ENCODE measurements around the gene DRP2. TPM values are rescaled to one million over a fixed set of nuclear protein-coding genes. Genes with fewer than 3 reads are reported as not detected.

The DRP2 gene
- total RNA-seq, 1 experiment from 2014 or later, result 0.15 TPM

- TF ChIP-seq CTCF (conservative IDR thresholded peaks at IDR 0.05; ENCODE audit: low read depth, low read length) (no peak), EZH2phosphoT487 (IDR thresholded peaks at IDR 0.05; ENCODE audit: borderline replicate concordance, low read length) (no peak), EZH2 (IDR thresholded peaks at IDR 0.05; ENCODE audit: low read length, unreplicated experiment) (no peak)
- Histone ChIP-seq H3F3A (ENCODE audit: low read length, unreplicated experiment) (no peaks in the 10 kb centered on the region), H2AFZ (ENCODE audit: low read length) (no peak overlapping the region), H3K4me2 (ENCODE audit: low read length) (no peak overlapping the region), H3K4me1 (ENCODE audit: insufficient read depth, low read length) (no peaks in the 10 kb centered on the region), H3K4me3 (ENCODE audit: low read length) (no peak overlapping the region), H3K27ac (ENCODE audit: low read length) (no peak overlapping the region), H3K9me2 (replicated peaks; ENCODE audit: low read length) (no peaks in the 10 kb centered on the region), H3K36me3 (ENCODE audit: low read depth, low read length) (no peaks in the 10 kb centered on the region), H3K9ac (ENCODE audit: low read length) (no peak overlapping the region), H3K79me2 (ENCODE audit: low read length) (no peaks in the 10 kb centered on the region), H3K27me3 (ENCODE audit: low read length) (no peaks in the 10 kb centered on the region), H3K9me3 (ENCODE audit: low read length) (no peaks in the 10 kb centered on the region), H4K20me1 (ENCODE audit: low read length) (no peaks in the 10 kb centered on the region)
- no TSS peak for BruUV-seq (replicated peaks)
- DNase-seq (no peak), ATAC-seq (no peak)
- POLR2A ChIA-PET (ENCODE audit: unreplicated experiment), result no interaction called here
- intact Hi-C loops (cut with micrococcal nuclease), result no loop called here
- CTCF ChIA-PET, result no interaction called here
Observed at GRCh38 chrX:101208152-101208905, 11.3 kb upstream of the DRP2 start.

DNA sequence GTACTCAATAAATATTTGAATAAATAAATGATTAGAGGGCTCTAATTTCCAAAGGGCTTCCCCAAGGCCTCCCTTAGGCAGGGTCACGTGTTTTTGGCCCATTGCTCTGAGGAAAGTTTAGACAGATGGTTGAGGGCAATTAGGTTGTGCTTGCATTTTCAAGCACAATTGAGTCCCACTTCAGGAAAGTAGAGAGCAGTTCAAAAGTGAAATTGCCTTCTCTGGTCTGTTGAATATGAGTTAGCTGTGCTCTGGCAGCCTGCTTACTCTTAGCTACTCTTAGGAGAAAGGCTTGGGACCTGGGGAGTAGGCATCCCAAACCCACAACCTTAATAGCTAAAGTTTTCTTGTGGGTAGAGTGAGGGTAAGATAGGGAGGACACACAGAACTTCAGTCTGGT lies 9.0 kb upstream of the DRP2 start:
- Histone ChIP-seq H3K4me3 (ENCODE audit: low read length) (no peak overlapping the region), H3F3A (ENCODE audit: low read length, unreplicated experiment) (no peaks in the 10 kb centered on the region), H3K4me2 (ENCODE audit: low read length) (no peak overlapping the region), H2AFZ (ENCODE audit: low read length) (no peak overlapping the region), H4K20me1 (ENCODE audit: low read length) (no peaks in the 10 kb centered on the region), H3K27me3 (ENCODE audit: low read length) (no peaks in the 10 kb centered on the region), H3K9ac (ENCODE audit: low read length) (no peak overlapping the region), H3K9me2 (replicated peaks; ENCODE audit: low read length) (no peaks in the 10 kb centered on the region), H3K9me3 (ENCODE audit: low read length) (no peaks in the 10 kb centered on the region), H3K79me2 (ENCODE audit: low read length) (no peaks in the 10 kb centered on the region), H3K36me3 (ENCODE audit: low read depth, low read length) (no peaks in the 10 kb centered on the region), H3K27ac (ENCODE audit: low read length) (no peak overlapping the region), H3K4me1 (ENCODE audit: insufficient read depth, low read length) (no peaks in the 10 kb centered on the region)
- intact Hi-C loops (cut with micrococcal nuclease), result no loop called here
- ChIA-PET POLR2A (ENCODE audit: unreplicated experiment) (no interaction called here), CTCF (no interaction called here)
- ATAC-seq (no peak), DNase-seq (no peak)
- BruUV-seq (replicated peaks), result no TSS peak
- TF ChIP-seq EZH2 (IDR thresholded peaks at IDR 0.05; ENCODE audit: low read length, unreplicated experiment), result no peak
- no peak for TF ChIP-seq EZH2phosphoT487 (IDR thresholded peaks at IDR 0.05; ENCODE audit: borderline replicate concordance, low read length)
- no peak for TF ChIP-seq CTCF (conservative IDR thresholded peaks at IDR 0.05; ENCODE audit: low read depth, low read length)

- Histone ChIP-seq H3F3A (ENCODE audit: low read length, unreplicated experiment) (no peaks in the 10 kb centered on the region), H3K36me3 (ENCODE audit: low read depth, low read length) (no peaks in the 10 kb centered on the region), H3K4me1 (ENCODE audit: insufficient read depth, low read length) (no peaks in the 10 kb centered on the region; the same call in 1 of the 2 replicates), H2AFZ (ENCODE audit: low read length) (no peak overlapping the region), H3K4me3 (ENCODE audit: low read length) (no peak overlapping the region), H3K9me3 (ENCODE audit: low read length) (no peaks in the 10 kb centered on the region), H3K79me2 (ENCODE audit: low read length) (no peaks in the 10 kb centered on the region), H3K27me3 (ENCODE audit: low read length) (no peaks in the 10 kb centered on the region), H3K9ac (ENCODE audit: low read length) (no peak overlapping the region), H3K9me2 (replicated peaks; ENCODE audit: low read length) (no peaks in the 10 kb centered on the region), H4K20me1 (ENCODE audit: low read length) (no peaks in the 10 kb centered on the region), H3K4me2 (ENCODE audit: low read length) (no peak overlapping the region), H3K27ac (ENCODE audit: low read length) (no peak overlapping the region)
- DNase-seq (no peak), ATAC-seq (no peak)
- intact Hi-C loops (cut with micrococcal nuclease), result no loop called here
- ChIA-PET CTCF (no interaction called here), POLR2A (ENCODE audit: unreplicated experiment) (no interaction called here)
- no TSS peak for BruUV-seq (replicated peaks)
- TF ChIP-seq CTCF (conservative IDR thresholded peaks at IDR 0.05; ENCODE audit: low read depth, low read length), result no peak
- TF ChIP-seq EZH2phosphoT487 (IDR thresholded peaks at IDR 0.05; ENCODE audit: borderline replicate concordance, low read length), result no peak
- no peak for TF ChIP-seq EZH2 (IDR thresholded peaks at IDR 0.05; ENCODE audit: low read length, unreplicated experiment)
Observed at GRCh38 chrX:101217689-101218088, 1.9 kb upstream of the DRP2 start.
